IPS-15b (cell line): ENCODE data around the gene TFG.

Experiments
- H3K27me3 ChIP-seq: one replicate; pipeline ENCODE4 v1.6.1; 2013; ENCODE audit warnings: low read length; ENCODE audit not compliant: control insufficient read depth, insufficient read depth
- H3K36me3 ChIP-seq: one replicate; pipeline ENCODE4 v1.6.1; 2013; ENCODE audit warnings: low read length; ENCODE audit not compliant: control insufficient read depth, insufficient read depth
- H3K4me1 ChIP-seq: one replicate; pipeline ENCODE4 v1.6.1; 2013; ENCODE audit warnings: mild to moderate bottlenecking, low read length; ENCODE audit not compliant: control insufficient read depth, insufficient read depth
- H3K4me3 ChIP-seq: one replicate; pipeline ENCODE4 v1.5.1; 2013; ENCODE audit warnings: low read depth, low read length
- H3K9ac ChIP-seq: one replicate; pipeline ENCODE4 v1.6.1; 2013; ENCODE audit warnings: low read depth, mild to moderate bottlenecking, low read length
- H3K9me3 ChIP-seq: one replicate; pipeline ENCODE4 v1.6.1; 2013; ENCODE audit warnings: mild to moderate bottlenecking, low read length; ENCODE audit not compliant: control insufficient read depth, insufficient read depth

The TFG gene

GRCh38 chr3:100740207-100740606 lies 30.9 kb downstream of the TFG start:
- H3K4me1 ChIP-seq, result no peaks in the 10 kb centered on the region
- peaks cover 8% of the 10 kb centered on the region for H3K36me3 ChIP-seq
- H3K9me3 ChIP-seq, result no peaks in the 10 kb centered on the region
- no peaks in the 10 kb centered on the region for H3K27me3 ChIP-seq
- no peak overlapping the region for H3K9ac ChIP-seq
- no peak overlapping the region for H3K4me3 ChIP-seq

GRCh38 chr3:100743535-100743934 lies 34.2 kb downstream of the TFG start:
- no peak overlapping the region for H3K4me3 ChIP-seq
- H3K36me3 ChIP-seq, result peaks cover 8% of the 10 kb centered on the region
- H3K9ac ChIP-seq, result no peak overlapping the region
- H3K4me1 ChIP-seq, result no peaks in the 10 kb centered on the region
- H3K27me3 ChIP-seq, result no peaks in the 10 kb centered on the region
- H3K9me3 ChIP-seq, result no peaks in the 10 kb centered on the region

- peaks cover 5% of the 10 kb centered on the region for H3K36me3 ChIP-seq
Measured at GRCh38 chr3:100744671-100745070, 35.4 kb downstream of the TFG start.

GRCh38 chr3:100745617-100746016 lies 36.3 kb downstream of the TFG start:
- H3K36me3 ChIP-seq, result peaks cover 5% of the 10 kb centered on the region
- H3K9ac ChIP-seq, result no peak overlapping the region
- H3K4me3 ChIP-seq, result no peak overlapping the region
- H3K9me3 ChIP-seq, result no peaks in the 10 kb centered on the region
- H3K27me3 ChIP-seq, result no peaks in the 10 kb centered on the region
- no peaks in the 10 kb centered on the region for H3K4me1 ChIP-seq

More at GRCh38 chr3:100744671-100745070, 35.4 kb downstream of the TFG start:
- no peak overlapping the region for H3K4me3 ChIP-seq
- H3K4me1 ChIP-seq, result no peaks in the 10 kb centered on the region
- no peak overlapping the region for H3K9ac ChIP-seq
- no peaks in the 10 kb centered on the region for H3K9me3 ChIP-seq
- no peaks in the 10 kb centered on the region for H3K27me3 ChIP-seq

GRCh38 chr3:100746092-100746491 lies 36.8 kb downstream of the TFG start:
- no peaks in the 10 kb centered on the region for H3K9me3 ChIP-seq
- no peaks in the 10 kb centered on the region for H3K27me3 ChIP-seq
- H3K9ac ChIP-seq, result no peak overlapping the region
- peaks cover 5% of the 10 kb centered on the region for H3K36me3 ChIP-seq
- no peaks in the 10 kb centered on the region for H3K4me1 ChIP-seq
- H3K4me3 ChIP-seq, result no peak overlapping the region

GRCh38 chr3:100748220-100748619 lies 38.9 kb downstream of the TFG start:
- Histone ChIP-seq H3K4me3 (no peak overlapping the region), H3K4me1 (no peaks in the 10 kb centered on the region), H3K9me3 (no peaks in the 10 kb centered on the region), H3K36me3 (peaks cover 5% of the 10 kb centered on the region), H3K27me3 (no peaks in the 10 kb centered on the region), H3K9ac (no peak overlapping the region)

- no peaks in the 10 kb centered on the region for H3K9me3 ChIP-seq
- peaks cover 5% of the 10 kb centered on the region for H3K36me3 ChIP-seq
- no peaks in the 10 kb centered on the region for H3K4me1 ChIP-seq
Measured at GRCh38 chr3:100748967-100749366, 39.7 kb downstream of the TFG start.

GRCh38 chr3:100753846-100754245 lies 44.6 kb downstream of the TFG start:
- H3K36me3 ChIP-seq, result no peaks in the 10 kb centered on the region
- H3K4me3 ChIP-seq, result no peak overlapping the region
- no peak overlapping the region for H3K9ac ChIP-seq
- no peaks in the 10 kb centered on the region for H3K27me3 ChIP-seq
- no peaks in the 10 kb centered on the region for H3K4me1 ChIP-seq
- no peaks in the 10 kb centered on the region for H3K9me3 ChIP-seq

More at GRCh38 chr3:100748967-100749366, 39.7 kb downstream of the TFG start:
- Histone ChIP-seq H3K4me3 (no peak overlapping the region), H3K9ac (no peak overlapping the region), H3K27me3 (no peaks in the 10 kb centered on the region)

GRCh38 chr3:100754563-100755334 lies 45.5 kb downstream of the TFG start:
- H3K4me3 ChIP-seq, result no peak overlapping the region
- no peak overlapping the region for H3K9ac ChIP-seq
- no peaks in the 10 kb centered on the region for H3K36me3 ChIP-seq
- no peaks in the 10 kb centered on the region for H3K4me1 ChIP-seq
- no peaks in the 10 kb centered on the region for H3K9me3 ChIP-seq
- no peaks in the 10 kb centered on the region for H3K27me3 ChIP-seq

GRCh38 chr3:100756441-100756840 lies 47.1 kb downstream of the TFG start:
- Histone ChIP-seq H3K27me3 (no peaks in the 10 kb centered on the region), H3K9me3 (no peaks in the 10 kb centered on the region), H3K4me3 (no peak overlapping the region), H3K9ac (no peak overlapping the region), H3K4me1 (peaks cover under 1% of the 10 kb centered on the region), H3K36me3 (no peaks in the 10 kb centered on the region)

GRCh38 chr3:100759159-100759558 lies 49.9 kb downstream of the TFG start:
- Histone ChIP-seq H3K9ac (no peak overlapping the region), H3K4me3 (no peak overlapping the region), H3K9me3 (no peaks in the 10 kb centered on the region), H3K27me3 (no peaks in the 10 kb centered on the region), H3K4me1 (peaks cover 2% of the 10 kb centered on the region), H3K36me3 (no peaks in the 10 kb centered on the region)

GRCh38 chr3:100759950-100760349 lies 50.7 kb downstream of the TFG start:
- Histone ChIP-seq H3K36me3 (no peaks in the 10 kb centered on the region), H3K4me3 (no peak overlapping the region), H3K9ac (no peak overlapping the region)

More at GRCh38 chr3:100759950-100760349, 50.7 kb downstream of the TFG start:
- H3K27me3 ChIP-seq, result no peaks in the 10 kb centered on the region
- no peaks in the 10 kb centered on the region for H3K9me3 ChIP-seq
- peaks cover 2% of the 10 kb centered on the region for H3K4me1 ChIP-seq
